ENCODE data around the gene RIMS3. TPM values are rescaled to one million over a fixed set of nuclear protein-coding genes. Genes with fewer than 3 reads are reported as not detected.
A peak's percentile ranks its signal among the peaks of the same experiment; 100 is the strongest.
"Not testable (repeated sequence)": the region's sequence is repeated elsewhere in the genome, so short reads cannot be mapped to it uniquely, and the experiment has no call there.

RIMS3 gene
- polyA plus RNA-seq, 4 donors: 1.4 to 1.8 (median 1.7) TPM

- no peak for DNase-seq (ENCODE audit: low read depth in 4 of 4, low spot score in 2 of 4)
These were observed 29.6 kb downstream of the RIMS3 start for GRCh38 chr1:40635763-40636500.

GRCh38 chr1:40634901-40635655 is 30.4 kb downstream of the RIMS3 start:
- DNase-seq (ENCODE audit: low read depth in 4 of 4, low spot score in 2 of 4): no peak

GRCh38 chr1:40633931-40634376 is 31.5 kb downstream of the RIMS3 start:
- no peak for DNase-seq (ENCODE audit: low read depth in 4 of 4, low spot score in 2 of 4)

- no peak for DNase-seq (ENCODE audit: low read depth in 4 of 4, low spot score in 2 of 4)
These were observed 32.0 kb downstream of the RIMS3 start for GRCh38 chr1:40633523-40633922.

GRCh38 chr1:40630488-40631223 is 34.8 kb downstream of the RIMS3 start:
- no peak for DNase-seq (ENCODE audit: low read depth in 4 of 4, low spot score in 2 of 4)

GRCh38 chr1:40629546-40629945 is 35.9 kb downstream of the RIMS3 start:
- not testable (repeated sequence) for DNase-seq (ENCODE audit: low read depth in 4 of 4, low spot score in 2 of 4)

- no peak for DNase-seq (ENCODE audit: low read depth in 4 of 4, low spot score in 2 of 4)
These were observed 36.6 kb downstream of the RIMS3 start for GRCh38 chr1:40628903-40629292.

- DNase-seq (ENCODE audit: low read depth in 4 of 4, low spot score in 2 of 4): no peak
These were observed 37.2 kb downstream of the RIMS3 start for GRCh38 chr1:40627987-40628902.

GRCh38 chr1:40626383-40626770 is 39.1 kb downstream of the RIMS3 start:
- no peak for DNase-seq (ENCODE audit: low read depth in 4 of 4, low spot score in 2 of 4)

- no peak for DNase-seq (ENCODE audit: low read depth in 4 of 4, low spot score in 2 of 4)
These were observed 39.8 kb downstream of the RIMS3 start for GRCh38 chr1:40625476-40626382.

- no peak for DNase-seq (ENCODE audit: low read depth in 4 of 4, low spot score in 2 of 4)
These were observed 40.4 kb downstream of the RIMS3 start for GRCh38 chr1:40625076-40625475.

- no peak for DNase-seq (ENCODE audit: low read depth in 4 of 4, low spot score in 2 of 4)
These were observed 42.4 kb downstream of the RIMS3 start for GRCh38 chr1:40622936-40623629.

- DNase-seq (ENCODE audit: low read depth in 4 of 4, low spot score in 2 of 4): no peak
These were observed 43.5 kb downstream of the RIMS3 start for GRCh38 chr1:40621821-40622450.

GRCh38 chr1:40620586-40621210 is 44.8 kb downstream of the RIMS3 start:
- no peak for DNase-seq (ENCODE audit: low read depth in 4 of 4, low spot score in 2 of 4)

- DNase-seq (ENCODE audit: low read depth in 4 of 4, low spot score in 2 of 4): no peak
These were observed 45.3 kb downstream of the RIMS3 start for GRCh38 chr1:40620150-40620549.

- no peak for DNase-seq (ENCODE audit: low read depth in 4 of 4, low spot score in 2 of 4)
These were observed 47.4 kb downstream of the RIMS3 start for GRCh38 chr1:40618108-40618507.

- peak in 3 of 4 donors; percentile 13 to 60 (median 34) for DNase-seq (ENCODE audit: low read depth in 4 of 4, low spot score in 2 of 4)
These were observed 53.1 kb downstream of the RIMS3 start for GRCh38 chr1:40612345-40612831.

Measured in left renal cortex interstitium (tissue), 4 donors.